Prostate gland (tissue), 2 donors: ENCODE measurements around the gene C2orf49. TPM values are rescaled to one million over a fixed set of nuclear protein-coding genes. Genes with fewer than 3 reads are reported as not detected.

ENCODE experiments used
- DNase-seq: peaks from one replicate; pipeline ENCODE4 v3.0.0-alpha.2; 2019; ENCODE audit warnings: low spot score
- H3K27ac ChIP-seq, 2 donors: fragments of 200-600 bp; sonication (generic); 2 replicates each; pipeline ENCODE4 v1.5.1; 2017 to 2019
- H3K27me3 ChIP-seq: fragments of 200-600 bp; sonication (generic); replicated peaks from 2 replicates; pipeline ENCODE4 v1.5.1; 2019; ENCODE audit not compliant: insufficient read depth
- H3K36me3 ChIP-seq, 2 donors: fragments of 200-600 bp; sonication (generic); 1 replicate in 1 of 2; 2 replicates in 1 of 2; pipeline versions ENCODE4 v1.5.1 to v1.8.1; 2017 to 2019
- H3K4me1 ChIP-seq: fragments of 200-600 bp; sonication (generic); replicated peaks from 2 replicates; pipeline ENCODE4 v1.5.1; 2019
- H3K4me3 ChIP-seq, 2 donors: fragments of 200-600 bp; sonication (generic); 2 replicates each; pipeline ENCODE4 v1.5.1; 2017 to 2019
- H3K9me3 ChIP-seq: fragments of 200-600 bp; sonication (generic); 2 replicates; pipeline ENCODE4 v1.5.1; 2017
- CTCF ChIP-seq, 4 experiments: fragments of 200-600 bp in 2 of 4; fragments of 450-650 bp in 2 of 4; sonication (generic) in 2 of 4; IDR thresholded peaks; 1 replicate in 3 of 4; 2 replicates in 1 of 4; pipeline ENCODE4 v1.5.1; 2016 to 2019; ENCODE audit warnings: antibody characterized with exemption in 4 of 4, mild to moderate bottlenecking in 2 of 4, moderate library complexity in 2 of 4
- POLR2A ChIP-seq: fragments of 450-650 bp; IDR thresholded peaks from one replicate; pipeline ENCODE4 v1.6.1; 2016; ENCODE audit warnings: antibody characterized with exemption, mild to moderate bottlenecking
- POLR2AphosphoS5 ChIP-seq: sonication (generic); formaldehyde crosslinking; IDR thresholded peaks from one replicate; pipeline ENCODE4 v1.6.1; 2017; ENCODE audit warnings: antibody characterized with exemption
- WGBS: methylation state at CpG from one replicate; pipeline ENCODE4 v1.1.5; 2018; 5-methylcytosine and 5-hydroxymethylcytosine counted together
- intact Hi-C: fragments of 100-400 bp; cut with DNase I; formaldehyde crosslinking; loops from one replicate; pipeline ENCODE4 v1.14.2; 2022
- total RNA-seq, 2 donors: library from RNA; depleted of rRNA; stranded (reverse); fragments of >200 nt; gene quantifications; one replicate each; pipeline ENCODE4 v1.1.0, GENCODE V29; 2016

Gene C2orf49
- total RNA-seq, 2 donors from 2014 or later = 13.1 to 26.2 TPM

DNA sequence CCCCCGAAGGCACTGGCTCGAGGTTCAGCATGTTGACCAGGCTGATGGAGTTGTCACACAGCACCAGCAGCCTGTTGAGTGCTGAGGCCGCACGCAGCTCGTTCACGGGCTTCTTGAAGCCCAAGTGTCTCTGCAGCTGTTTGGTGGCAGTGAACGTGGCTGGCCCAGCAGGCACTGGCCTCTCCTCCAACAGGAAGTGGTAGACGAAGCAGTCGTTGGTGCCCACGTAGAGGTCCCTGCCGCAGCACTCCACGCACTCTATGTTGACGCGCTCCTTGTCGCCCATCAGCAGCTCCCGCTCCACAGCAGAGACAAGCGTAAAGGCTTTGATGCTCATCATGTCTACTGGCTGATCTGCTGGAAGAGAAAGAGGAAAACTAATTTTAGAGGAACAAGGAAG, 29.4 kb upstream of the C2orf49 start:
- no peak overlapping the region for H3K27ac ChIP-seq
- 95% methylated on average over 16 of the region's 17 CpGs for WGBS
- H3K9me3 ChIP-seq = no peaks in the 10 kb centered on the region
- TF ChIP-seq POLR2A (no peak), CTCF (IDR thresholded peaks at IDR 0.05) (no peak), POLR2AphosphoS5 (no peak)
- H3K4me1 ChIP-seq = no peaks in the 10 kb centered on the region
- H3K27me3 ChIP-seq = no peaks in the 10 kb centered on the region
- H3K4me3 ChIP-seq = no peak overlapping the region
- intact Hi-C loops = no loop called here
- DNase-seq = no peak
- peaks cover 0 to 4% of the 10 kb centered on the region in 2 donors for H3K36me3 ChIP-seq

DNA sequence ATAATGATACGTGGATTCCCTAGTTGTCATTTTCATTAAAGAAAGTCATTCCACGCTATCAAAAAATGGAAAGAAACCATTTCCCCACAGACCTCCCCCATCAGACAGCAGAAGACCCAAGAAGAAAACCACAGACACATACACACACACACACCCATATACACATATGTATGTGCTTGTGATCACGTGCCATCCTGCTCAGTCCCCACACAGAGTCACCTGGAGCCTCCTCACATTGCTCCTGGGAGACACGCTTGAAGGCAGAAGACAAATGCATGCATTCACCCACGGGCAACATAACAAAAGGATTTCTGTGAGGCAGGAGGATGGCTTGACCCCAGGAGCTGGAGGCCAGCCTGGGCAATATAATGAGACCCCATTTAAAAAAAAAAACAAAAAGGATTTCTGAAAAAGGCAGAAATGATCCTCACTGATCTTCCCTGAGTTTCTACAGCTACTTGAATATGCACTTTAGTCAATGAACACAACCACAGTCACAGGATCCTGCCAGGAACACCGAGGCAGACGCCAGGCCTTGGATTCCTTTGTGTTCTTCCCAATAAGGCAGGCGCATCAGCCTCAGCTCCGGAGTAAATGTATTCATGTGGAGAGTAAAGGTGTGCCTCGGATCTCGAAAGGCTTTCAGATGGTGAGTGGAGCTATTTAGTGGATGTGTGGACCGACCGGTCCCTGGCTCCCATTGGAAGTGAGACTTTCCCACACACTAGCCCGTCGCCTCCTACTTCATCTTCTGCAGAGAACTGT, 28.8 kb upstream of the C2orf49 start:
- Histone ChIP-seq H3K27me3 (no peaks in the 10 kb centered on the region), H3K4me3 (no peak overlapping the region), H3K9me3 (no peaks in the 10 kb centered on the region), H3K27ac (no peak overlapping the region), H3K36me3 (peaks cover 0 to 4% of the 10 kb centered on the region in 2 donors), H3K4me1 (no peaks in the 10 kb centered on the region)
- TF ChIP-seq POLR2A (no peak), CTCF (IDR thresholded peaks at IDR 0.05) (no peak), POLR2AphosphoS5 (no peak)
- 93% methylated on average over 15 of the region's 15 CpGs for WGBS
- intact Hi-C loops = no loop called here
- no peak for DNase-seq

DNA sequence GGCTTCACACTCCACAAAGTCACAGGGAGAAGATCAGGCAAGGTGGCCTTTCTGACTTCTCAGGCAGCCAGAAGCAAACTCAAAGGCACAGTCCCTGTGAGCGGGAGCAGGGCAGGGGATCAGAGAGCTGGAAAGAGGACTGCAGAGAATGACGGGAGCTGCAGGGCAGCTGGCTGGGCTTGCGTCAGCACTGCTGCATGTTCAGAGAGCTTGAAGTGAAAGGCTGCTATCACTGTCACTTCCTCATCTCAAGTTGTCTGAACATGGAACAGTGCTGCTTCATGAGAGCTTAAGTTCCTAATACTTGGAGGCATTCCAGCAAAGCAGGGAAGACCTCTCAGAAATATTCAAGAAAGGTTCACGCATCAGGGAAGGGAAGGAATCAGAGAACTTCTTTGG, 28.2 kb upstream of the C2orf49 start:
- Histone ChIP-seq H3K27me3 (no peaks in the 10 kb centered on the region), H3K27ac (no peak overlapping the region), H3K9me3 (no peaks in the 10 kb centered on the region), H3K4me1 (no peaks in the 10 kb centered on the region), H3K4me3 (no peak overlapping the region), H3K36me3 (peaks cover 0 to 4% of the 10 kb centered on the region in 2 donors)
- 85% methylated on average over 4 of the region's 4 CpGs for WGBS
- intact Hi-C loops = no loop called here
- no peak for TF ChIP-seq POLR2A
- TF ChIP-seq POLR2AphosphoS5 = no peak
- TF ChIP-seq CTCF (IDR thresholded peaks at IDR 0.05) = no peak
- no peak for DNase-seq

DNA sequence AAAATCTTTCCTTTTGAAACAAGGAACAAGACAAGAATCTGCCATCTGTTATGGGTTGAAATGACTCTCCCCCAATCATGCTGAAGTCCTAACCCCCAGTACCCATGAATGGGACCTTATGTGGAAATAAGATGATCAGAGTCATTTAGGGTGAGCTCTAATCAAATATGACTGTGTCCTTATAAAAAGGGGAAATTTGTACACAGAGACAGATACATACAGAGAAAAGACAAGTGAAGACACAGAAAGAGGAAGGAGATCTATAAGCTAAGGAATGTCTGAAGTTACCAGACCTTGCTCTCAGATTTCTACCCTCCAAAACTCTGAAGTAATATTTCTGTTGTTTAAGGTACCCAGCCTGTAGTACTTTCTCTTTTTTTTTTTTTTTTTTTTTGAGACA, 23.5 kb upstream of the C2orf49 start:
- Histone ChIP-seq H3K27me3 (no peaks in the 10 kb centered on the region), H3K9me3 (no peaks in the 10 kb centered on the region), H3K36me3 (no peaks in the 10 kb centered on the region), H3K4me1 (peaks cover 3% of the 10 kb centered on the region), H3K4me3 (no peak overlapping the region), H3K27ac (no peak overlapping the region)
- no peak for TF ChIP-seq CTCF (IDR thresholded peaks at IDR 0.05)
- TF ChIP-seq POLR2AphosphoS5 = no peak
- DNase-seq = no peak
- intact Hi-C loops = no loop called here

GRCh38 chr2:105315314-105315713, 22.0 kb upstream of the C2orf49 start:
- Histone ChIP-seq H3K4me3 (no peak overlapping the region), H3K4me1 (peaks cover 3% of the 10 kb centered on the region), H3K27ac (no peak overlapping the region), H3K36me3 (no peaks in the 10 kb centered on the region), H3K9me3 (no peaks in the 10 kb centered on the region), H3K27me3 (no peaks in the 10 kb centered on the region)
- no peak for DNase-seq
- TF ChIP-seq POLR2A (no peak), CTCF (IDR thresholded peaks at IDR 0.05) (no peak), POLR2AphosphoS5 (no peak)
- 83% methylated on average over 3 of the region's 3 CpGs for WGBS
- intact Hi-C loops = no loop called here
